22Rv1 (cell line): ENCODE results near the gene RNF126.

ENCODE experiments used
- H3K27ac ChIP-seq: fragments of 450-650 bp; 2 replicates; pipeline ENCODE4 v1.5.1; 2017
- CTCF ChIP-seq: fragments of 450-650 bp; IDR thresholded peaks from 2 replicates; pipeline ENCODE4 v1.5.1; 2017; ENCODE audit warnings: mild to moderate bottlenecking
- ZFX ChIP-seq: fragments of 450-650 bp; IDR thresholded peaks from 2 replicates; pipeline ENCODE4 v1.6.1; 2017; ENCODE audit warnings: antibody characterized with exemption, borderline replicate concordance

RNF126 gene

GRCh38 chr19:663682-664117, 686 bp upstream of the RNF126 start:
- TF ChIP-seq CTCF (no peak), ZFX (no peak)
- peak overlapping the region; percentile 87 for H3K27ac ChIP-seq

GRCh38 chr19:662207-662961, 630 bp downstream of the RNF126 start:
- H3K27ac ChIP-seq = peak overlapping the region; percentile 87
- TF ChIP-seq ZFX = no peak
- TF ChIP-seq CTCF = no peak

GRCh38 chr19:661427-662196, 1.4 kb downstream of the RNF126 start:
- peak overlapping the region; percentile 87 for H3K27ac ChIP-seq

GRCh38 chr19:660793-661426, 2.1 kb downstream of the RNF126 start:
- peak overlapping the region; percentile 87 for H3K27ac ChIP-seq

More at GRCh38 chr19:661427-662196, 1.4 kb downstream of the RNF126 start:
- TF ChIP-seq ZFX (no peak), CTCF (no peak)

GRCh38 chr19:658916-659839, 3.8 kb downstream of the RNF126 start:
- H3K27ac ChIP-seq = no peak overlapping the region
- TF ChIP-seq ZFX (no peak), CTCF (no peak)

More at GRCh38 chr19:660793-661426, 2.1 kb downstream of the RNF126 start:
- TF ChIP-seq CTCF (no peak), ZFX (no peak)

- no peak overlapping the region for H3K27ac ChIP-seq
Observed at GRCh38 chr19:658059-658839, 4.8 kb downstream of the RNF126 start.

More at GRCh38 chr19:658059-658839, 4.8 kb downstream of the RNF126 start:
- TF ChIP-seq ZFX (no peak), CTCF (no peak)
